Forelimb muscle (tissue), 1 donor: ENCODE measurements around the gene CREB5. TPM values are rescaled to one million over a fixed set of nuclear protein-coding genes. Genes with fewer than 3 reads are reported as not detected.

Source experiments
- DNase-seq: peaks from one replicate; pipeline ENCODE4 v3.0.0-alpha.2; 2013; ENCODE audit warnings: low read depth
- polyA plus RNA-seq: library from polyadenylated mRNA; unstranded; fragments of 120-200 nt; gene quantifications from one replicate; pipeline ENCODE4 v1.2.1, GENCODE V29; 2013; ENCODE audit not compliant: insufficient read length

CREB5 gene
- polyA plus RNA-seq, 1 donor = 33.5 TPM

GRCh38 chr7:28682801-28683200 lies 270.5 kb downstream of the CREB5 start:
- DNase-seq = no peak

- no peak for DNase-seq
These were observed 272.4 kb downstream of the CREB5 start for GRCh38 chr7:28684650-28685241.

GRCh38 chr7:28685242-28685643 lies 272.9 kb downstream of the CREB5 start:
- DNase-seq = no peak

- DNase-seq = peak; percentile 100
These were observed 273.5 kb downstream of the CREB5 start for GRCh38 chr7:28685644-28686417.

- peak; percentile 86 for DNase-seq
These were observed 274.1 kb downstream of the CREB5 start for GRCh38 chr7:28686418-28686800.

- DNase-seq = no peak
These were observed 275.2 kb downstream of the CREB5 start for GRCh38 chr7:28687537-28687936.

GRCh38 chr7:28688174-28688573 lies 275.9 kb downstream of the CREB5 start:
- no peak for DNase-seq

GRCh38 chr7:28688651-28689050 lies 276.3 kb downstream of the CREB5 start:
- DNase-seq = no peak

GRCh38 chr7:28695300-28696295 lies 283.3 kb downstream of the CREB5 start:
- no peak for DNase-seq

- no peak for DNase-seq
These were observed 285.7 kb downstream of the CREB5 start for GRCh38 chr7:28697913-28698563.

GRCh38 chr7:28698840-28699239 lies 286.5 kb downstream of the CREB5 start:
- DNase-seq = no peak

- no peak for DNase-seq
These were observed 287.8 kb downstream of the CREB5 start for GRCh38 chr7:28700096-28700495.

- DNase-seq = no peak
These were observed 288.5 kb downstream of the CREB5 start for GRCh38 chr7:28700790-28701203.

- no peak for DNase-seq
These were observed 289.4 kb downstream of the CREB5 start for GRCh38 chr7:28701731-28702130.

GRCh38 chr7:28702171-28702570 lies 289.9 kb downstream of the CREB5 start:
- DNase-seq = no peak

GRCh38 chr7:28703037-28703765 lies 290.9 kb downstream of the CREB5 start:
- no peak for DNase-seq

GRCh38 chr7:28704706-28705105 lies 292.4 kb downstream of the CREB5 start:
- no peak for DNase-seq

GRCh38 chr7:28705350-28705749 lies 293.0 kb downstream of the CREB5 start:
- DNase-seq = no peak

GRCh38 chr7:28706584-28706983 lies 294.3 kb downstream of the CREB5 start:
- no peak for DNase-seq

GRCh38 chr7:28707291-28707690 lies 295.0 kb downstream of the CREB5 start:
- DNase-seq = no peak
